Sigmoid colon (tissue), 4 donors: ENCODE results near the gene USHBP1.

Source experiments
- CTCF ChIP-seq, 4 experiments: fragments of 450-650 bp in 3 of 4; fragments of 200-600 bp in 1 of 4; IDR thresholded peaks; one replicate each; pipeline ENCODE4 v1.5.1; 2016 to 2019; ENCODE audit warnings: antibody characterized with exemption in 4 of 4, mild to moderate bottlenecking in 3 of 4, moderate library complexity in 2 of 4
- EP300 ChIP-seq, 4 donors: sonication (generic); formaldehyde crosslinking; IDR thresholded peaks; one replicate each; pipeline ENCODE4 v1.6.1; 2017; ENCODE audit warnings: antibody characterized with exemption in 4 of 4
- POLR2AphosphoS5 ChIP-seq, 4 donors: sonication (generic); formaldehyde crosslinking; IDR thresholded peaks; one replicate each; pipeline ENCODE4 v1.6.1; 2017; ENCODE audit warnings: antibody characterized with exemption in 4 of 4

- no peak for TF ChIP-seq POLR2AphosphoS5 (IDR thresholded peaks at IDR 0.05)
- TF ChIP-seq EP300 (IDR thresholded peaks at IDR 0.05), result no peak
- no peak for TF ChIP-seq CTCF (IDR thresholded peaks at IDR 0.05)
Measured at GRCh38 chr19:17300992-17301619, 36.6 kb upstream of the USHBP1 start.
